22Rv1 (cell line): Measurements from ENCODE around the gene CMTM8.

ENCODE experiments used
- H3K27ac ChIP-seq: fragments of 450-650 bp; 2 replicates; pipeline ENCODE4 v1.5.1; 2017
- ZFX ChIP-seq: fragments of 450-650 bp; IDR thresholded peaks from 2 replicates; pipeline ENCODE4 v1.6.1; 2017; ENCODE audit warnings: antibody characterized with exemption, borderline replicate concordance
- TF ChIP-seq, protein P1 (sequence below): fragments of 450-650 bp; IDR thresholded peaks from 2 replicates; pipeline ENCODE4 v1.5.1; 2017; ENCODE audit warnings: mild to moderate bottlenecking

Gene CMTM8

DNA sequence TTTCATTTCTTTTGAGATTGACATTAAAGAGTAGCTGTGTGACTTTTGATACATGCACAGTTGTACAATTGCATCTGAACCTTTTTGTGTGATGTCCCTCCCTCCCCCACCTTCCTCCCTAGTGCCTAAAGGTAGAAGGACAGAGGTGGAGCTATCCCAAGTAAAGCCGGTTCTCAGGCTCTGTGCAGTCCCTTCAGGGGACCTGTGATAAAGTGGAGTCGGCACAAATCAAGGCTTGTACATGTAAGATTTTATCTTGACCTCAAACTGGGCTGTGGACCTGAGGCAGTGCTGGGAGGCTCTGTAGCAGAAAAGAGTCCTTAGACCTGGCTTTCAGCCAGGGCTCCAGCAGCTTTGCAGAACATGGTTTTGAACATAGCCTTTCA lies 97.6 kb downstream of the CMTM8 start:
- no peak overlapping the region for H3K27ac ChIP-seq
- TF ChIP-seq ZFX: no peak
- TF ChIP-seq, protein P1, sequence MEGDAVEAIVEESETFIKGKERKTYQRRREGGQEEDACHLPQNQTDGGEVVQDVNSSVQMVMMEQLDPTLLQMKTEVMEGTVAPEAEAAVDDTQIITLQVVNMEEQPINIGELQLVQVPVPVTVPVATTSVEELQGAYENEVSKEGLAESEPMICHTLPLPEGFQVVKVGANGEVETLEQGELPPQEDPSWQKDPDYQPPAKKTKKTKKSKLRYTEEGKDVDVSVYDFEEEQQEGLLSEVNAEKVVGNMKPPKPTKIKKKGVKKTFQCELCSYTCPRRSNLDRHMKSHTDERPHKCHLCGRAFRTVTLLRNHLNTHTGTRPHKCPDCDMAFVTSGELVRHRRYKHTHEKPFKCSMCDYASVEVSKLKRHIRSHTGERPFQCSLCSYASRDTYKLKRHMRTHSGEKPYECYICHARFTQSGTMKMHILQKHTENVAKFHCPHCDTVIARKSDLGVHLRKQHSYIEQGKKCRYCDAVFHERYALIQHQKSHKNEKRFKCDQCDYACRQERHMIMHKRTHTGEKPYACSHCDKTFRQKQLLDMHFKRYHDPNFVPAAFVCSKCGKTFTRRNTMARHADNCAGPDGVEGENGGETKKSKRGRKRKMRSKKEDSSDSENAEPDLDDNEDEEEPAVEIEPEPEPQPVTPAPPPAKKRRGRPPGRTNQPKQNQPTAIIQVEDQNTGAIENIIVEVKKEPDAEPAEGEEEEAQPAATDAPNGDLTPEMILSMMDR: no peak

DNA sequence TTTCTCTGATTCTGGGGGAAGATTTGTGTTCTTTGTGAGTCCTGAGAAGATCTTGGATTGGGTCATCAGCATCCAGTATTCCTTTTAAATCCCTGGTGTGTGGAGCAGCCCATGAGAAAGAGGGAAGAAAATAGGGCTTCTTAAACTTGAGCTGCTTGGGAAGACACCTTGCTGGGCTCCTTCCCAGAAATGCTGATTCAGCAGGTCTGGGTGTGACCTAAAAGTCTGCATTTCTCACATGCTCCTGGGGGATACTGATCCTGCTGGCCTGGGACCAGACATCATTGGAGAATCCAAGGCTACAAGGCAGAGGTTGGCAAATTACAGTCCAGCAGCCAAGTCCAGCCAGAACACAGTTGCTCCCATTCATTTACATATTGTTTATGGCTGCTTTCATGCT lies 99.0 kb downstream of the CMTM8 start:
- TF ChIP-seq ZFX: no peak
- TF ChIP-seq, protein P1: no peak
- H3K27ac ChIP-seq: no peak overlapping the region

DNA sequence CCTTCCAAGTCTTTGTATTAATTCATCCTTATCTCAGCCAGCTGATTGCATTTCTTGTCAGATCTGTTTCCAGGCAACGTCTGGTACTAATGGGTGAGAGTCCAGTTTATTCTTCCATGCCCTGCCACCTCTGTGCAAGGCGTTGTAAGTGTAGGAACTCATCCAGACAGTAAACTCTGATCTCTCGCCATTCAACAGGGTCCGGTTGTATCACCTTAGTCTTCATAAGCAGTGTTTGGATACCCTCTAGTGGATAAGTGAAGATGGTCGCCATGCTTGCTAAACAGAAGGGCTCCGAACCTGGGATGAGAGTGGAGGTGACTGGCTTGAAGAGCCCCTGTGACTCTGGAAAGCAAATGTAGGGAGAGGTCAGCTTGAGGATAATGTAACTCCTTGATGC lies 101.6 kb downstream of the CMTM8 start:
- H3K27ac ChIP-seq: no peak overlapping the region
- TF ChIP-seq ZFX: no peak
- TF ChIP-seq, protein P1: peak; percentile 50

DNA sequence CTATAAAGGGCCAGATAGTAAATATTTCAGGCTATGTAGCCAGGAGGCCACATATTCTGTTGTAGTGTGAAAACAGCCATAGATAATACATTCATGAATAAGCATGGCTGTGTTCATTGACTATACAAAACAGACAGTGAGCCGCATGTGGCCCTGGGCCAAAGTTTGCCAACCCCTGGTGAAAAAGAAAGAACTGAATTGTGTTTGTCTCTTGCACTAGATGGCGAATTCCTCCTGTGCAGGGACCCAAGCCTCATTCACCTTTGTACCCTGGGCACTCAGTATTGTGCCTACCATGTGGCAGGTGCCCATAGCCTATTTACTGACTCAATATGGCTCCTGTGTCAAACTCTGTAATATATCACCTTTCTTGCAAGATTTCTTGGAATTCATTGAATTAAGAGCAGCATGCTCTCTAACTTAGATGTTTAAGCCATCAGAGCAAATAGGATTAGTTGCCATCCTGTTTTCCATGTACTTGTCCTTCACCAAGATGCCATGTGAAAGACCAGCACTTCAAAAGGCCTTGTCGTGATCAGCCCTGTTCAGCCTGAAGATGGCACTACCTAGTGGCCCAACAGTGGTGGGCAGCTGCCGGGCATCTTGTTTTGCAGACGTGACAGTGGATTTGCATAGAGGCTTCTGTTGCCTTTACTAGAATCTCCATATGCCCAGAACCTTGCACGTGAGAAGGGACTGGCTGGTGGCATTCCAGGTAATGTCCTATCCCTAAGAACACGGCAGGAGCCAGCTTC lies 102.3 kb downstream of the CMTM8 start:
- no peak overlapping the region for H3K27ac ChIP-seq

DNA sequence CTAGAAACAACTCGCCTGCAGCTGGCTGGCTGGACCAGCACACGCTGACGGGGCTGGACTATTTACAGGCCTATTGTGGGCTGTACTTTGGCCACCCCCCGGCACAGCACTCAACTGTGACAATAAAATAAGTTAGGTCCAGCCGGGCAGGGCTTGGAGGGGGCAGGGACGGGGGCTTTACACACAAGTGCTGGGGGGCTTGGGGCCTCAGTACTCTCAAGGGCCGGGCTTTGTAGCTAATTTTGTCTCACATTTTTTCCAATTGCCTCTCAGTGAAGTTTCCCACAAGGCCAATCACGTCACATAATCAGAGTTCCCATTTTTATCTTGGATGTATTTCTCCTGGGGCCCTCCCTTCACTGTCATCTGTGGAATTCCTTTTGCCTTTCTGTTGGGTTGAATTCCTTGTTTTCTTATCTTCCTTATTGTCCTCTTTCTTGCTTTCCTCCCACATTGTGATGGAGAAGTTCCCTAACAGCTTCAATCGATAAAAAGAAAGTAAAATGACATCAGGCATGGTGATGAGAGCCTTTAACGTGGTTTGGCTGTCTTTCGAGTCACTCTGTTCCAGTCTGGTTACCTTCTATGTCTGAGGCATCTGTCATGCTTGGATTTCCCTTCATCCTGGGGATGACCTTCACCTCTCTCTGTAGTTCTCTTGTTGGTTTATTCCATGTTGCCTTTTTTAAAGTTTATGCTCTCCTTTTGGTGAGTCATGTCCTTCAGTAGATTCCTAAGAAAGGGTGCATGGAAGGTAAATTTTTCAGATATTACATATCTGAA lies 109.1 kb downstream of the CMTM8 start:
- no peak for TF ChIP-seq ZFX
- TF ChIP-seq, protein P1: no peak
- no peak overlapping the region for H3K27ac ChIP-seq

More for the DNA sequence above, 102.3 kb downstream of the CMTM8 start:
- no peak for TF ChIP-seq ZFX
- TF ChIP-seq, protein P1: no peak

DNA sequence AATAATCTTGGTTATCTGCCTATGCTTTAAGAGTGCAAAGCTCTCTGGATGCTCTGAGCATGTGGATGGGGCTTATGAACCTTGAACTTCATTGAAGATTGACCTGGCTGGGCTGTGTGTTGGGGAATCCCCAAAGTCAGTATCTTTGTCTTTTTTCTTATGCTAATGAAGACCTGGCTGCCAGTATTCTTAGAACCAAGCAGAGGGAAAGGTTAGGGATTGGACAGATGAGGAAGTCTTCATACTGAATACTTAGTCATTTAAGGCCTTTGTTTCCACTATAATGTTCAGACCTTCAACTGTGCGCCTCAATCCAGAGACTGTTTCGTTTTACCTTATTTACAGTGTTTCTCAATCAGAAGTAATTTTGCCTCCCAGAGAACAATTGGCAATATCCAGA lies 110.7 kb downstream of the CMTM8 start:
- no peak for TF ChIP-seq ZFX
- TF ChIP-seq, protein P1: no peak
- no peak overlapping the region for H3K27ac ChIP-seq

DNA sequence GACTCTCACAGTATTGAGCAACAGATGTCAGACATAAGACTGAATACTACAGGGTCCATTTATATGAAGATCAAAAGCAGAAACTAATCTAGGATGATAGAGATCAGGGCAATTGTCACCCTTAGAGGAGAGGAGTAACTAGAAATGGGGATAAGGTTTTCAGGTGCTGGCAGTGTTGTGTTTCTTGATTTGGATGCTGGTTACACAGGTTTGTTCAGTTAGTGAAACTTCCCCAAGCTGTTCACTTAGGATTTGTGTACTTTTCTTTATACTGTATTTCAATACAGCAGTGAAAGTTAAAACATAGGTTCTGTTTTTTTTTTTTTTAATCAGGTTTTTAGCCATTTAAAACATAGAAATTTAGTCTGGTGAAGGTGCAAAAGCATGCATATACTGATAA lies 114.1 kb downstream of the CMTM8 start:
- no peak overlapping the region for H3K27ac ChIP-seq
- no peak for TF ChIP-seq ZFX
- TF ChIP-seq, protein P1: no peak
